HL-60 (cell line): Measurements from ENCODE around the gene PSMC3IP.

Experiments
- GABPA ChIP-seq: IDR thresholded peaks from 2 replicates; pipeline ENCODE4 v1.6.1; 2012; ENCODE audit warnings: low read depth
- POLR2AphosphoS5 ChIP-seq: IDR thresholded peaks from 2 replicates; pipeline ENCODE4 v1.6.1; 2012; ENCODE audit warnings: low read depth
- SPI1 ChIP-seq: IDR thresholded peaks from 2 replicates; pipeline ENCODE4 v1.6.1; 2012; ENCODE audit warnings: low read depth, mild to moderate bottlenecking, borderline replicate concordance
- TF ChIP-seq, protein P1 (sequence below): IDR thresholded peaks from one replicate; pipeline ENCODE4 v1.5.1; 2011; ENCODE audit warnings: low read length, control low read depth, inconsistent platforms; ENCODE audit not compliant: insufficient read depth
- TF ChIP-seq, protein P2 (sequence below): IDR thresholded peaks from 2 replicates; pipeline ENCODE4 v1.6.1; 2012; ENCODE audit warnings: low read depth; ENCODE audit not compliant: insufficient replicate concordance

DNA sequence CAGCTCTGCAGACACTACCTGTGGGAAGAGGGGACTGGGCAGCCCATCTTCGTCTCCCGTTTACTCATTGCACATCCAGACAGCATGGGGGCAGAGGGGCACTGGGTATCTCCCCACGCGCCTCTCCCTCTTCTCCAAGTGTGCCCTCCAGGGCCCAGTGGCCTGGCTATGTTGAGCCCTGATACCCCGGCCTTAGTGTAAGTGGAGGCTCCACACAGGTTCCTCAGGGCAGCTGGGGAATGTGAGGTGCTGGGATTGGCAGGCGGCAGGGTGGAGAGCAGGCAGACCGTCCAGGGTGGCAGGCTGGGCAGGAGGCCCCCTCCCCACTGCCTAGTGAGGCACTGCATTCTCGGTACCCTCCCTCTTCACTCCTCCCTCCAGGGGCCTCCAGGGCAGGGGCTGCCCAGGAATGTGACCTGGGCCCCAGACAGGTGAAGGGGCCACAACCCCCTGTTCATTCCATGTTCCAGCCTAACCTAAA, 54.7 kb downstream of the PSMC3IP start:
- TF ChIP-seq, protein P1, sequence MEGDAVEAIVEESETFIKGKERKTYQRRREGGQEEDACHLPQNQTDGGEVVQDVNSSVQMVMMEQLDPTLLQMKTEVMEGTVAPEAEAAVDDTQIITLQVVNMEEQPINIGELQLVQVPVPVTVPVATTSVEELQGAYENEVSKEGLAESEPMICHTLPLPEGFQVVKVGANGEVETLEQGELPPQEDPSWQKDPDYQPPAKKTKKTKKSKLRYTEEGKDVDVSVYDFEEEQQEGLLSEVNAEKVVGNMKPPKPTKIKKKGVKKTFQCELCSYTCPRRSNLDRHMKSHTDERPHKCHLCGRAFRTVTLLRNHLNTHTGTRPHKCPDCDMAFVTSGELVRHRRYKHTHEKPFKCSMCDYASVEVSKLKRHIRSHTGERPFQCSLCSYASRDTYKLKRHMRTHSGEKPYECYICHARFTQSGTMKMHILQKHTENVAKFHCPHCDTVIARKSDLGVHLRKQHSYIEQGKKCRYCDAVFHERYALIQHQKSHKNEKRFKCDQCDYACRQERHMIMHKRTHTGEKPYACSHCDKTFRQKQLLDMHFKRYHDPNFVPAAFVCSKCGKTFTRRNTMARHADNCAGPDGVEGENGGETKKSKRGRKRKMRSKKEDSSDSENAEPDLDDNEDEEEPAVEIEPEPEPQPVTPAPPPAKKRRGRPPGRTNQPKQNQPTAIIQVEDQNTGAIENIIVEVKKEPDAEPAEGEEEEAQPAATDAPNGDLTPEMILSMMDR = no peak
- no peak for TF ChIP-seq POLR2AphosphoS5
- TF ChIP-seq, protein P2, sequence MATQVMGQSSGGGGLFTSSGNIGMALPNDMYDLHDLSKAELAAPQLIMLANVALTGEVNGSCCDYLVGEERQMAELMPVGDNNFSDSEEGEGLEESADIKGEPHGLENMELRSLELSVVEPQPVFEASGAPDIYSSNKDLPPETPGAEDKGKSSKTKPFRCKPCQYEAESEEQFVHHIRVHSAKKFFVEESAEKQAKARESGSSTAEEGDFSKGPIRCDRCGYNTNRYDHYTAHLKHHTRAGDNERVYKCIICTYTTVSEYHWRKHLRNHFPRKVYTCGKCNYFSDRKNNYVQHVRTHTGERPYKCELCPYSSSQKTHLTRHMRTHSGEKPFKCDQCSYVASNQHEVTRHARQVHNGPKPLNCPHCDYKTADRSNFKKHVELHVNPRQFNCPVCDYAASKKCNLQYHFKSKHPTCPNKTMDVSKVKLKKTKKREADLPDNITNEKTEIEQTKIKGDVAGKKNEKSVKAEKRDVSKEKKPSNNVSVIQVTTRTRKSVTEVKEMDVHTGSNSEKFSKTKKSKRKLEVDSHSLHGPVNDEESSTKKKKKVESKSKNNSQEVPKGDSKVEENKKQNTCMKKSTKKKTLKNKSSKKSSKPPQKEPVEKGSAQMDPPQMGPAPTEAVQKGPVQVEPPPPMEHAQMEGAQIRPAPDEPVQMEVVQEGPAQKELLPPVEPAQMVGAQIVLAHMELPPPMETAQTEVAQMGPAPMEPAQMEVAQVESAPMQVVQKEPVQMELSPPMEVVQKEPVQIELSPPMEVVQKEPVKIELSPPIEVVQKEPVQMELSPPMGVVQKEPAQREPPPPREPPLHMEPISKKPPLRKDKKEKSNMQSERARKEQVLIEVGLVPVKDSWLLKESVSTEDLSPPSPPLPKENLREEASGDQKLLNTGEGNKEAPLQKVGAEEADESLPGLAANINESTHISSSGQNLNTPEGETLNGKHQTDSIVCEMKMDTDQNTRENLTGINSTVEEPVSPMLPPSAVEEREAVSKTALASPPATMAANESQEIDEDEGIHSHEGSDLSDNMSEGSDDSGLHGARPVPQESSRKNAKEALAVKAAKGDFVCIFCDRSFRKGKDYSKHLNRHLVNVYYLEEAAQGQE = no peak
- no peak for TF ChIP-seq GABPA
- no peak for TF ChIP-seq SPI1
